HEK293 (cell line): ENCODE data around the gene EVI5.
A peak's percentile ranks its signal among the peaks of the same experiment; 100 is the strongest.

Source experiments
- ATF2 ChIP-seq: fragments of 450-650 bp; formaldehyde crosslinking; IDR thresholded peaks from 2 replicates; pipeline ENCODE4 v1.5.1; 2016; ENCODE audit warnings: missing biosample characterization, missing genetic modification characterization, low read depth
- BCL11A ChIP-seq: fragments of 450-650 bp; formaldehyde crosslinking; IDR thresholded peaks from 2 replicates; pipeline ENCODE4 v1.5.1; 2016; ENCODE audit warnings: low read depth, missing biosample characterization, missing genetic modification characterization
- GFI1B ChIP-seq: fragments of 450-650 bp; formaldehyde crosslinking; IDR thresholded peaks from 2 replicates; pipeline ENCODE4 v1.5.1; 2016; ENCODE audit warnings: missing biosample characterization, missing genetic modification characterization
- PRDM2 ChIP-seq: fragments of 450-650 bp; formaldehyde crosslinking; IDR thresholded peaks from 2 replicates; pipeline ENCODE4 v1.5.1; 2016; ENCODE audit warnings: missing biosample characterization, missing genetic modification characterization, borderline replicate concordance
- SALL2 ChIP-seq: fragments of 450-650 bp; formaldehyde crosslinking; IDR thresholded peaks from 2 replicates; pipeline ENCODE4 v1.5.0; 2017; ENCODE audit warnings: missing biosample characterization, mild to moderate bottlenecking, missing genetic modification characterization, borderline replicate concordance
- ZFHX2 ChIP-seq: fragments of 450-650 bp; formaldehyde crosslinking; conservative IDR thresholded peaks from 2 replicates; pipeline ENCODE4 v1.5.1; 2016; ENCODE audit warnings: missing biosample characterization, missing genetic modification characterization
- ZIC2 ChIP-seq: fragments of 450-650 bp; formaldehyde crosslinking; IDR thresholded peaks from 2 replicates; pipeline ENCODE4 v1.5.1; 2016; ENCODE audit warnings: missing biosample characterization, missing genetic modification characterization
- ZNF138 ChIP-seq: fragments of 450-650 bp; formaldehyde crosslinking; IDR thresholded peaks from 2 replicates; pipeline ENCODE4 v1.5.1; 2016; ENCODE audit warnings: missing biosample characterization, missing genetic modification characterization, borderline replicate concordance
- ZNF19 ChIP-seq: fragments of 450-650 bp; formaldehyde crosslinking; IDR thresholded peaks from 2 replicates; pipeline ENCODE4; 2016; ENCODE audit warnings: missing biosample characterization, missing genetic modification characterization, low read depth
- ZNF223 ChIP-seq: fragments of 450-650 bp; formaldehyde crosslinking; IDR thresholded peaks from 2 replicates; pipeline ENCODE4 v1.5.1; 2016; ENCODE audit warnings: missing biosample characterization, missing genetic modification characterization
- ZNF274 ChIP-seq, 2 experiments: fragments of 200-500 bp in 1 of 2; fragments of 450-650 bp in 1 of 2; sonication (Bioruptor generic) in 1 of 2; formaldehyde crosslinking in 1 of 2; IDR thresholded peaks; 2 replicates each; pipeline versions ENCODE4 v1.5.1 to v1.6.1; 2014 to 2016; ENCODE audit warnings: borderline replicate concordance in 1 of 2, inconsistent platforms in 1 of 2, low read length in 1 of 2, missing biosample characterization in 1 of 2, missing genetic modification characterization in 1 of 2
- ZNF501 ChIP-seq: fragments of 450-650 bp; formaldehyde crosslinking; IDR thresholded peaks from 2 replicates; pipeline ENCODE4 v1.5.1; 2016; ENCODE audit warnings: missing biosample characterization, missing genetic modification characterization
- ZNF548 ChIP-seq: fragments of 450-650 bp; formaldehyde crosslinking; IDR thresholded peaks from 2 replicates; pipeline ENCODE4 v1.5.1; 2016; ENCODE audit warnings: missing biosample characterization, missing genetic modification characterization
- ZNF785 ChIP-seq: fragments of 450-650 bp; formaldehyde crosslinking; IDR thresholded peaks from 2 replicates; pipeline ENCODE4 v1.5.1; 2016; ENCODE audit warnings: missing biosample characterization, missing genetic modification characterization
- TF ChIP-seq, protein P1 (sequence below): fragments of 450-650 bp; formaldehyde crosslinking; IDR thresholded peaks from 2 replicates; pipeline ENCODE4 v1.5.1; 2016; ENCODE audit warnings: missing biosample characterization, missing genetic modification characterization
- TF ChIP-seq, protein P2 (sequence below): fragments of 450-650 bp; formaldehyde crosslinking; IDR thresholded peaks from 2 replicates; pipeline ENCODE4 v1.5.1; 2016; ENCODE audit warnings: missing biosample characterization, missing genetic modification characterization
- TF ChIP-seq, protein P3 (sequence below): fragments of 450-650 bp; formaldehyde crosslinking; IDR thresholded peaks from 2 replicates; pipeline ENCODE4 v1.5.1; 2016; ENCODE audit warnings: missing biosample characterization, missing genetic modification characterization, low read depth
- TF ChIP-seq, protein P4 (sequence below): fragments of 450-650 bp; formaldehyde crosslinking; IDR thresholded peaks from 2 replicates; pipeline ENCODE4 v1.5.1; 2016; ENCODE audit warnings: missing biosample characterization, missing genetic modification characterization
- TF ChIP-seq, protein P5 (sequence below): fragments of 450-650 bp; formaldehyde crosslinking; IDR thresholded peaks from 2 replicates; pipeline ENCODE4 v1.5.1; 2016; ENCODE audit warnings: missing biosample characterization, missing genetic modification characterization

EVI5 gene

DNA sequence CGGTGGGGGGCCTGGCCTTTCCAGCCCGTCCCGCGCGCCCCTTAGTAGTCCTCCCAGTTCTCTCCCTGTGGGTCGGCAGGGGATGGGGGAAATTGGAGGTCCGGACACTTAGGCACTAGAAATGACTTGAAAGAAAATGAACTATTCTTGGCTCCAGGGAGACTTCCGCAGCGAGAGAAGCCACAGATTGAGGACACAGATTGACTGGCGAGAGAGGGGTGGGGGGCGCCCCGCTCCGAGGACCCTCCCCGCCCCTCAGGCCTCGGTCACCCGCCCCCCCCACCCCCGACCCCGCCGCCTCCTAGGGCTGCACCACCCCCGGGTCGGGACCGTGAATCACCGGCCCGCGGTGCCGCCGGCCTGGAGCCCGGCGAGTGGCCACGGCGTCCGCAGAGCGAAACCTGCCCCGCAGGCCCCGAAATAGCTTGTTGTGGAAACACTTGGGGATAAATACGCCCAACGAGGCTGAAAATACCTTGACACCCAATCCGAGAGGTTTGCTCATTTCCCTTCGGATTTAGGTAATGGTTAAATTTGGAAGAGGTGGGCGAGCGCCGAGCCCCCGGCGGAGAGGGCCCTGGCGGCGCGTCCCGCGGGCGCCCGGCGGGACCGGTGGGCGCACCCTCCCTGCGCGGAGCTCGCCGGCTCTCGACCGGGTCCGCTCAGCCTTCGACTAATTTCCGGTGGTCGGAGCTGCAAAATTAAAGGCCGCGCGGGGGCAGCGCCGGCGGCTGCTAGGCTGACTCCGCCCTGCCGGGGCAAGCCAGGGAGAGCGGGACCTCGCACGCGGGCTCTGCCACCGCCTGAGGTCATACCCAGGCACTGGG, 298.4 kb downstream of the EVI5 start, which contains the start of gene GFI1 (continued):
- no peak for TF ChIP-seq ZNF548 (tag by site-specific recombination)
- no peak for TF ChIP-seq GFI1B (tag by site-specific recombination)
- TF ChIP-seq, protein P1, sequence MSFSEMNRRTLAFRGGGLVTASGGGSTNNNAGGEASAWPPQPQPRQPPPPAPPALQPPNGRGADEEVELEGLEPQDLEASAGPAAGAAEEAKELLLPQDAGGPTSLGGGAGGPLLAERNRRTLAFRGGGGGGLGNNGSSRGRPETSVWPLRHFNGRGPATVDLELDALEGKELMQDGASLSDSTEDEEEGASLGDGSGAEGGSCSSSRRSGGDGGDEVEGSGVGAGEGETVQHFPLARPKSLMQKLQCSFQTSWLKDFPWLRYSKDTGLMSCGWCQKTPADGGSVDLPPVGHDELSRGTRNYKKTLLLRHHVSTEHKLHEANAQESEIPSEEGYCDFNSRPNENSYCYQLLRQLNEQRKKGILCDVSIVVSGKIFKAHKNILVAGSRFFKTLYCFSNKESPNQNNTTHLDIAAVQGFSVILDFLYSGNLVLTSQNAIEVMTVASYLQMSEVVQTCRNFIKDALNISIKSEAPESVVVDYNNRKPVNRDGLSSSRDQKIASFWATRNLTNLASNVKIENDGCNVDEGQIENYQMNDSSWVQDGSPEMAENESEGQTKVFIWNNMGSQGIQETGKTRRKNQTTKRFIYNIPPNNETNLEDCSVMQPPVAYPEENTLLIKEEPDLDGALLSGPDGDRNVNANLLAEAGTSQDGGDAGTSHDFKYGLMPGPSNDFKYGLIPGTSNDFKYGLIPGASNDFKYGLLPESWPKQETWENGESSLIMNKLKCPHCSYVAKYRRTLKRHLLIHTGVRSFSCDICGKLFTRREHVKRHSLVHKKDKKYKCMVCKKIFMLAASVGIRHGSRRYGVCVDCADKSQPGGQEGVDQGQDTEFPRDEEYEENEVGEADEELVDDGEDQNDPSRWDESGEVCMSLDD (tag by site-specific recombination) = no peak
- TF ChIP-seq ZNF138 (tag by site-specific recombination) = no peak
- no peak for TF ChIP-seq ZIC2 (tag by site-specific recombination)
- TF ChIP-seq ZFHX2 (tag by site-specific recombination) = peak; percentile 66; the same call in 1 of the 2 replicates
- no peak for TF ChIP-seq ZNF501 (tag by site-specific recombination)
- TF ChIP-seq BCL11A (tag by site-specific recombination) = no peak
- peak; percentile 53; the same call in 1 of the 2 replicates for TF ChIP-seq ATF2 (tag by site-specific recombination)
- no peak for TF ChIP-seq ZNF223 (tag by site-specific recombination)
- TF ChIP-seq SALL2 (tag by site-specific recombination) = no peak
- TF ChIP-seq, protein P2, sequence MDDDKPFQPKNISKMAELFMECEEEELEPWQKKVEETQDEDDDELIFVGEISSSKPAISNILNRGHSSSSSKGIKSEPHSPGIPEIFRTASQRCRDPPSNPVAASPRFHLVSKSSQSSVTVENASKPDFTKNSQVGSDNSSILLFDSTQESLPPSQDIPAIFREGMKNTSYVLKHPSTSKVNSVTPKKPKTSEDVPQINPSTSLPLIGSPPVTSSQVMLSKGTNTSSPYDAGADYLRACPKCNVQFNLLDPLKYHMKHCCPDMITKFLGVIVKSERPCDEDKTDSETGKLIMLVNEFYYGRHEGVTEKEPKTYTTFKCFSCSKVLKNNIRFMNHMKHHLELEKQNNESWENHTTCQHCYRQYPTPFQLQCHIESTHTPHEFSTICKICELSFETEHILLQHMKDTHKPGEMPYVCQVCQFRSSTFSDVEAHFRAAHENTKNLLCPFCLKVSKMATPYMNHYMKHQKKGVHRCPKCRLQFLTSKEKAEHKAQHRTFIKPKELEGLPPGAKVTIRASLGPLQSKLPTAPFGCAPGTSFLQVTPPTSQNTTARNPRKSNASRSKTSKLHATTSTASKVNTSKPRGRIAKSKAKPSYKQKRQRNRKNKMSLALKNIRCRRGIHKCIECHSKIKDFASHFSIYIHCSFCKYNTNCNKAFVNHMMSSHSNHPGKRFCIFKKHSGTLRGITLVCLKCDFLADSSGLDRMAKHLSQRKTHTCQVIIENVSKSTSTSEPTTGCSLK (tag by site-specific recombination) = no peak
- TF ChIP-seq ZNF19 (tag by site-specific recombination) = no peak
- no peak for TF ChIP-seq PRDM2 (tag by site-specific recombination)
- no peak for TF ChIP-seq ZNF274 (IDR thresholded peaks at IDR 0.05; ENCODE audit: low read length)
- no peak for TF ChIP-seq ZNF274 (tag by site-specific recombination; IDR thresholded peaks at IDR 0.05; ENCODE audit: borderline replicate concordance)
- TF ChIP-seq, protein P3, sequence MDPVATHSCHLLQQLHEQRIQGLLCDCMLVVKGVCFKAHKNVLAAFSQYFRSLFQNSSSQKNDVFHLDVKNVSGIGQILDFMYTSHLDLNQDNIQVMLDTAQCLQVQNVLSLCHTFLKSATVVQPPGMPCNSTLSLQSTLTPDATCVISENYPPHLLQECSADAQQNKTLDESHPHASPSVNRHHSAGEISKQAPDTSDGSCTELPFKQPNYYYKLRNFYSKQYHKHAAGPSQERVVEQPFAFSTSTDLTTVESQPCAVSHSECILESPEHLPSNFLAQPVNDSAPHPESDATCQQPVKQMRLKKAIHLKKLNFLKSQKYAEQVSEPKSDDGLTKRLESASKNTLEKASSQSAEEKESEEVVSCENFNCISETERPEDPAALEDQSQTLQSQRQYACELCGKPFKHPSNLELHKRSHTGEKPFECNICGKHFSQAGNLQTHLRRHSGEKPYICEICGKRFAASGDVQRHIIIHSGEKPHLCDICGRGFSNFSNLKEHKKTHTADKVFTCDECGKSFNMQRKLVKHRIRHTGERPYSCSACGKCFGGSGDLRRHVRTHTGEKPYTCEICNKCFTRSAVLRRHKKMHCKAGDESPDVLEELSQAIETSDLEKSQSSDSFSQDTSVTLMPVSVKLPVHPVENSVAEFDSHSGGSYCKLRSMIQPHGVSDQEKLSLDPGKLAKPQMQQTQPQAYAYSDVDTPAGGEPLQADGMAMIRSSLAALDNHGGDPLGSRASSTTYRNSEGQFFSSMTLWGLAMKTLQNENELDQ (tag by site-specific recombination) = no peak
- TF ChIP-seq, protein P4, sequence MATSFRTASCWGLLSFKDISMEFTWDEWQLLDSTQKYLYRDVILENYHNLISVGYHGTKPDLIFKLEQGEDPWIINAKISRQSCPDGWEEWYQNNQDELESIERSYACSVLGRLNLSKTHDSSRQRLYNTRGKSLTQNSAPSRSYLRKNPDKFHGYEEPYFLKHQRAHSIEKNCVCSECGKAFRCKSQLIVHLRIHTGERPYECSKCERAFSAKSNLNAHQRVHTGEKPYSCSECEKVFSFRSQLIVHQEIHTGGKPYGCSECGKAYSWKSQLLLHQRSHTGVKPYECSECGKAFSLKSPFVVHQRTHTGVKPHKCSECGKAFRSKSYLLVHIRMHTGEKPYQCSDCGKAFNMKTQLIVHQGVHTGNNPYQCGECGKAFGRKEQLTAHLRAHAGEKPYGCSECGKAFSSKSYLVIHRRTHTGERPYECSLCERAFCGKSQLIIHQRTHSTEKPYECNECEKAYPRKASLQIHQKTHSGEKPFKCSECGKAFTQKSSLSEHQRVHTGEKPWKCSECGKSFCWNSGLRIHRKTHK (tag by site-specific recombination) = no peak
- TF ChIP-seq, protein P5, sequence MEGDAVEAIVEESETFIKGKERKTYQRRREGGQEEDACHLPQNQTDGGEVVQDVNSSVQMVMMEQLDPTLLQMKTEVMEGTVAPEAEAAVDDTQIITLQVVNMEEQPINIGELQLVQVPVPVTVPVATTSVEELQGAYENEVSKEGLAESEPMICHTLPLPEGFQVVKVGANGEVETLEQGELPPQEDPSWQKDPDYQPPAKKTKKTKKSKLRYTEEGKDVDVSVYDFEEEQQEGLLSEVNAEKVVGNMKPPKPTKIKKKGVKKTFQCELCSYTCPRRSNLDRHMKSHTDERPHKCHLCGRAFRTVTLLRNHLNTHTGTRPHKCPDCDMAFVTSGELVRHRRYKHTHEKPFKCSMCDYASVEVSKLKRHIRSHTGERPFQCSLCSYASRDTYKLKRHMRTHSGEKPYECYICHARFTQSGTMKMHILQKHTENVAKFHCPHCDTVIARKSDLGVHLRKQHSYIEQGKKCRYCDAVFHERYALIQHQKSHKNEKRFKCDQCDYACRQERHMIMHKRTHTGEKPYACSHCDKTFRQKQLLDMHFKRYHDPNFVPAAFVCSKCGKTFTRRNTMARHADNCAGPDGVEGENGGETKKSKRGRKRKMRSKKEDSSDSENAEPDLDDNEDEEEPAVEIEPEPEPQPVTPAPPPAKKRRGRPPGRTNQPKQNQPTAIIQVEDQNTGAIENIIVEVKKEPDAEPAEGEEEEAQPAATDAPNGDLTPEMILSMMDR (tag by site-specific recombination) = peak; percentile 62; the same call in 1 of the 2 replicates
- TF ChIP-seq ZNF785 = no peak
